ENCODE results near the gene KLHL5.

Gene KLHL5

GRCh38 chr4:39118034-39118658 lies 56.1 kb downstream of the KLHL5 start:
- H3K27ac ChIP-seq = no peak overlapping the region
- no peak overlapping the region for H2AFZ ChIP-seq
- no peak overlapping the region for H3K4me3 ChIP-seq (ENCODE audit: low read depth, low read length)
- no peaks in the 10 kb centered on the region for H3K27me3 ChIP-seq (ENCODE audit: control insufficient read depth, insufficient read depth, low read length)
- no peak for TF ChIP-seq CTCF (IDR thresholded peaks at IDR 0.05)
- no peaks in the 10 kb centered on the region for H3K9me3 ChIP-seq (ENCODE audit: control insufficient read depth, low read length)
- H3K36me3 ChIP-seq (ENCODE audit: control insufficient read depth, insufficient read depth, low read length) = no peaks in the 10 kb centered on the region
- H3K9ac ChIP-seq = no peak overlapping the region
- H3K4me1 ChIP-seq = no peaks in the 10 kb centered on the region
- H3K79me2 ChIP-seq = no peaks in the 10 kb centered on the region
- H3K4me2 ChIP-seq (ENCODE audit: low read length) = no peak overlapping the region

GRCh38 chr4:39120418-39120817 lies 58.4 kb downstream of the KLHL5 start:
- H3K4me1 ChIP-seq = no peaks in the 10 kb centered on the region
- H3K27me3 ChIP-seq (ENCODE audit: control insufficient read depth, insufficient read depth, low read length) = no peaks in the 10 kb centered on the region
- H3K4me2 ChIP-seq (ENCODE audit: low read length) = no peak overlapping the region
- H2AFZ ChIP-seq = no peak overlapping the region
- no peak overlapping the region for H3K4me3 ChIP-seq (ENCODE audit: low read depth, low read length)
- no peak for TF ChIP-seq CTCF (IDR thresholded peaks at IDR 0.05)
- no peaks in the 10 kb centered on the region for H3K79me2 ChIP-seq
- no peaks in the 10 kb centered on the region for H3K9me3 ChIP-seq (ENCODE audit: control insufficient read depth, low read length)
- no peak overlapping the region for H3K27ac ChIP-seq
- no peak overlapping the region for H3K9ac ChIP-seq
- no peaks in the 10 kb centered on the region for H3K36me3 ChIP-seq (ENCODE audit: control insufficient read depth, insufficient read depth, low read length)

- H3K4me3 ChIP-seq (ENCODE audit: low read depth, low read length) = no peak overlapping the region
- H2AFZ ChIP-seq = no peak overlapping the region
- H3K4me1 ChIP-seq = no peaks in the 10 kb centered on the region
- H3K79me2 ChIP-seq = no peaks in the 10 kb centered on the region
- H3K9ac ChIP-seq = no peak overlapping the region
- H3K27ac ChIP-seq = no peak overlapping the region
- no peaks in the 10 kb centered on the region for H3K9me3 ChIP-seq (ENCODE audit: control insufficient read depth, low read length)
- H3K36me3 ChIP-seq (ENCODE audit: control insufficient read depth, insufficient read depth, low read length) = no peaks in the 10 kb centered on the region
- no peaks in the 10 kb centered on the region for H3K27me3 ChIP-seq (ENCODE audit: control insufficient read depth, insufficient read depth, low read length)
- H3K4me2 ChIP-seq (ENCODE audit: low read length) = no peak overlapping the region
- TF ChIP-seq CTCF (IDR thresholded peaks at IDR 0.05) = no peak
Observed at GRCh38 chr4:39124885-39125599, 63.0 kb downstream of the KLHL5 start.

- H3K27ac ChIP-seq = no peak overlapping the region
- H3K9me3 ChIP-seq (ENCODE audit: control insufficient read depth, low read length) = no peaks in the 10 kb centered on the region
- H3K4me3 ChIP-seq (ENCODE audit: low read depth, low read length) = no peak overlapping the region
- no peaks in the 10 kb centered on the region for H3K27me3 ChIP-seq (ENCODE audit: control insufficient read depth, insufficient read depth, low read length)
- H3K4me1 ChIP-seq = no peaks in the 10 kb centered on the region
- H3K79me2 ChIP-seq = no peaks in the 10 kb centered on the region
- H3K4me2 ChIP-seq (ENCODE audit: low read length) = no peak overlapping the region
- H2AFZ ChIP-seq = no peak overlapping the region
- no peak overlapping the region for H3K9ac ChIP-seq
- H3K36me3 ChIP-seq (ENCODE audit: control insufficient read depth, insufficient read depth, low read length) = no peaks in the 10 kb centered on the region
- no peak for TF ChIP-seq CTCF (IDR thresholded peaks at IDR 0.05)
Observed at GRCh38 chr4:39125600-39125985, 63.6 kb downstream of the KLHL5 start.
